IgD-negative memory B cell (primary cell): ENCODE measurements around the gene GMPR2. TPM values are rescaled to one million over a fixed set of nuclear protein-coding genes. Genes with fewer than 3 reads are reported as not detected.

Source experiments
- H3K27ac Mint-ChIP-seq, 3 donors: one replicate each; pipeline ENCODE4 v1.8.0; 2020 to 2022; ENCODE audit warnings: mild to moderate bottlenecking in 3 of 3, mixed read lengths in 3 of 3, moderate library complexity in 1 of 3
- H3K27me3 Mint-ChIP-seq: one replicate; pipeline ENCODE4 v1.8.0; 2021; ENCODE audit warnings: mixed read lengths
- H3K36me3 Mint-ChIP-seq: one replicate; pipeline ENCODE4 v1.8.0; 2020; ENCODE audit warnings: mild to moderate bottlenecking, mixed read lengths
- H3K4me1 Mint-ChIP-seq, 3 donors: one replicate each; pipeline ENCODE4 v1.8.0; 2020 to 2022; ENCODE audit warnings: mixed read lengths in 3 of 3, mild to moderate bottlenecking in 1 of 3
- H3K4me3 Mint-ChIP-seq, 4 donors: one replicate each; pipeline ENCODE4 v1.8.0; 2020 to 2022; ENCODE audit warnings: mild to moderate bottlenecking in 4 of 4, mixed read lengths in 4 of 4, moderate library complexity in 3 of 4
- H3K9me3 Mint-ChIP-seq, 3 donors: one replicate each; pipeline ENCODE4 v1.8.0; 2020 to 2021; ENCODE audit warnings: mixed read lengths in 3 of 3, mild to moderate bottlenecking in 1 of 3
- polyA plus RNA-seq: library from polyadenylated mRNA; unstranded; fragments of 300-500 nt; fragmentation: Illumina TruSeq; gene quantifications from one replicate; pipeline ENCODE4 v1.2.3, GENCODE V29; 2021

Gene GMPR2
- polyA plus RNA-seq, 1 donor from 2014 or later: 64.1 TPM

DNA sequence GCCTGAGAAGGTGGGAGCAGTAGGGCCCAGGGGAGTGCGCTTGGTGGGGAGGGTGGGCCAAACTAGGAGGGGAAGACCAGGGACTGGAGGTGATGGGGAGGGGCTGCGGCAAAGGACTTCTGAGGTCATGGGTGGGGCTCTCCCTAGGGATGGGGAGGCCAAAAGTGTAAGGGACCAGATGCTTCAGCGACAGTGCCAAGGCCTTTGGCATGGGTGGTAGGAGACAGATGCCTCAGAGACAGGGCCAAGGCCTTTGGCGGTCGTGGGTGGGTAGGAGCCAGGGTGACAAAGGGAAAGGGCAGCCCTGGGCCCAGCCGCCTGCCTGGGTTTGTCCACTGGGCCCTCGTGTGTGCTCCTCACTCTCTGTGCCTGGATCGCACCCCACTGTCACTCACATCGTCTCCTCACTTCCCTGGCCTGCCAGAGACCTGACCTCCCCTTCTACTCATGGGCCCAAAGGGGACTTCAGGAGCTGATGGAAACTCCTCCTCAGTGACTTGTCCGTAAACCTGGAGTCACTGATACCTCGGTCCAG, 51.8 kb downstream of the GMPR2 start:
- H3K27ac Mint-ChIP-seq: no peak overlapping the region

DNA sequence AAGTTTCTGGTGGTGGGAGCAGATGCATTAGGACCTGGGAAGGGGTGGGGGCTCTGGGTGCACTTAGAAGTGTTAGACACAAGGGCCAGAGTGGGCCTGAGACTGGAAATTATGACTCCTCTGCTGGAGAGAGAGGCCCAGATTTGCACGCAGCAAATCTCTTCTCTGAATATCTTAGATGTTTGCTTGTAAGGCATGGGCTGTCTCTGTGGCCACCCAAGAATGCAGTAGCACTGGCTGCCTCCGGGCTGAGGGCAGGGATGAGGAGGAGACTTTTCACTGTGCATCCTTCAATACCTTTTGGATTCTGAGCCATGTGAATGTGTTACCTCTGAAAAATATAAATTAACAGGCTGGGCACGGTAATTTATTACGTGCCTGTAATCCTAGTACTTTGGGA, 52.6 kb downstream of the GMPR2 start:
- Mint-ChIP-seq H3K27me3 (no peaks in the 10 kb centered on the region), H3K36me3 (no peaks in the 10 kb centered on the region), H3K9me3 (no peaks in the 10 kb centered on the region), H3K27ac (no peak overlapping the region), H3K4me1 (peaks cover 6 to 15% (median 11%) of the 10 kb centered on the region in 3 donors), H3K4me3 (no peak overlapping the region)

More for the DNA sequence above, 51.8 kb downstream of the GMPR2 start:
- Mint-ChIP-seq H3K9me3 (no peaks in the 10 kb centered on the region), H3K27me3 (peaks cover 2% of the 10 kb centered on the region), H3K4me3 (no peak overlapping the region), H3K36me3 (no peaks in the 10 kb centered on the region), H3K4me1 (peaks cover 13 to 20% (median 17%) of the 10 kb centered on the region in 3 donors)

DNA sequence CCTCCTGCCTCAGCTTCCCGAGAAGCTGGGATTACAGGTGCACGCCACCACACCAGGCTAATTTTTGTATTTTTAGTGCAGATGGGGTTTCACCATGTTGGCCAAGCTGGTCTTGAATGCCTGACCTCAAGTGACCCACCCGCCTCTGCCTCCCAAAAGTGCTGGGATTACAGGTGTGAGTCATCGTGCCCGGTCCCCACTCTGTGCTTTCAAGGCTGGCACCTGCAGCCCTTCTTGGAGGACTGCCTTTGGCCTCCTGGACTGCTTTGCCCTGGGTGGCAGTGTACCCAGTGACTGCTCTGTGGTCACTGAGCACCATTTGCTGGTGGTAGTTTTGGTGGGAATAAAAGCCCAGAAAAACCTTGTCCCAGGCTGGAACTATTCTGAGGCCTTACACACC, 54.3 kb downstream of the GMPR2 start:
- Mint-ChIP-seq H3K27me3 (no peaks in the 10 kb centered on the region), H3K36me3 (no peaks in the 10 kb centered on the region), H3K4me3 (no peak overlapping the region), H3K9me3 (no peaks in the 10 kb centered on the region), H3K4me1 (peaks cover 0 to 3% (median 0%) of the 10 kb centered on the region in 3 donors), H3K27ac (no peak overlapping the region)

Other genes starting within 250 kb of the GMPR2 start
- 14.6 TPM for gene DHRS4L2, start 244.0 kb upstream of the GMPR2 start, polyA plus RNA-seq
- 0.35 TPM for gene CARMIL3, start 180.9 kb upstream of the GMPR2 start, polyA plus RNA-seq
- gene CPNE6, start 161.4 kb upstream of the GMPR2 start, polyA plus RNA-seq: not detected
- gene PCK2, start 138.6 kb upstream of the GMPR2 start, polyA plus RNA-seq: 50.2 TPM
- 74.5 TPM for gene DCAF11, start 118.2 kb upstream of the GMPR2 start, polyA plus RNA-seq
- gene NRL, start 118.0 kb upstream of the GMPR2 start, polyA plus RNA-seq: 2.6 TPM
- gene FITM1, start 102.3 kb upstream of the GMPR2 start, polyA plus RNA-seq: 1.1 TPM
- gene PSME1, start 96.7 kb upstream of the GMPR2 start, polyA plus RNA-seq: 804 TPM
- 18.2 TPM for gene EMC9, start 91.3 kb upstream of the GMPR2 start, polyA plus RNA-seq
- 328 TPM for gene PSME2, start 86.3 kb upstream of the GMPR2 start, polyA plus RNA-seq
- gene RNF31, start 85.4 kb upstream of the GMPR2 start, polyA plus RNA-seq: 54.3 TPM
- gene IRF9, start 71.7 kb upstream of the GMPR2 start, polyA plus RNA-seq: 136 TPM
- gene REC8, start 60.8 kb upstream of the GMPR2 start, polyA plus RNA-seq: 12.5 TPM
- gene IPO4, start 44.1 kb upstream of the GMPR2 start, polyA plus RNA-seq: 15.8 TPM
- 25.1 TPM for gene TM9SF1, start 37.5 kb upstream of the GMPR2 start, polyA plus RNA-seq
- gene TSSK4, start 27.2 kb upstream of the GMPR2 start, polyA plus RNA-seq: 0.84 TPM
- gene CHMP4A, start 19.4 kb upstream of the GMPR2 start, polyA plus RNA-seq: 170 TPM
- 33.5 TPM for gene MDP1, start 16.9 kb upstream of the GMPR2 start, polyA plus RNA-seq
- 273 TPM for gene NEDD8, start 562 bp upstream of the GMPR2 start, polyA plus RNA-seq
- 186 TPM for gene TINF2, start 9.7 kb downstream of the GMPR2 start, polyA plus RNA-seq
- gene TGM1, start 30.2 kb downstream of the GMPR2 start, polyA plus RNA-seq: not detected
- gene RABGGTA, start 38.7 kb downstream of the GMPR2 start, polyA plus RNA-seq: 37.9 TPM
- 27.3 TPM for gene DHRS1, start 66.9 kb downstream of the GMPR2 start, polyA plus RNA-seq
- gene NOP9, start 66.9 kb downstream of the GMPR2 start, polyA plus RNA-seq: 1.6 TPM
- 19.2 TPM for gene CIDEB, start 75.0 kb downstream of the GMPR2 start, polyA plus RNA-seq
- gene LTB4R2, start 77.2 kb downstream of the GMPR2 start, polyA plus RNA-seq: 0.97 TPM
- 2.5 TPM for gene LTB4R, start 78.6 kb downstream of the GMPR2 start, polyA plus RNA-seq
- 0.75 TPM for gene ADCY4, start 102.1 kb downstream of the GMPR2 start, polyA plus RNA-seq
- gene RIPK3, start 107.1 kb downstream of the GMPR2 start, polyA plus RNA-seq: 14.8 TPM
- gene NFATC4, start 135.3 kb downstream of the GMPR2 start, polyA plus RNA-seq: 0.20 TPM
- not detected for gene NYNRIN, start 166.1 kb downstream of the GMPR2 start, polyA plus RNA-seq
- 2.9 TPM for gene CBLN3, start 196.7 kb downstream of the GMPR2 start, polyA plus RNA-seq
- gene KHNYN, start 197.0 kb downstream of the GMPR2 start, polyA plus RNA-seq: 26.5 TPM
- gene SDR39U1, start 209.8 kb downstream of the GMPR2 start, polyA plus RNA-seq: 94.0 TPM